Activated T-cell treated with anti-CD3 and anti-CD28 coated beads for 48 hours (primary cell): ENCODE measurements around the gene RHOA.
A peak's percentile ranks its signal among the peaks of the same experiment; 100 is the strongest.

Source experiments
- DNase-seq: peaks from one replicate; pipeline ENCODE4 v3.0.0-alpha.2; 2020; ENCODE audit warnings: low read depth

Gene RHOA

GRCh38 chr3:49411968-49412631 lies at the start of gene RHOA, which contains the start of gene TCTA:
TSS of gene RHOA (minus strand) at chr3:49411976. CDS start at chr3:49375589, 36,387 bp downstream.
TSS of gene TCTA (plus strand) at chr3:49412423. CDS start at chr3:49412427, 4 bp downstream.
- peak; percentile 97 for DNase-seq

GRCh38 chr3:49460956-49461355 lies 49.2 kb upstream of the RHOA start:
- DNase-seq = no peak

GRCh38 chr3:49460188-49460890 lies 48.6 kb upstream of the RHOA start:
- no peak for DNase-seq

DNA sequence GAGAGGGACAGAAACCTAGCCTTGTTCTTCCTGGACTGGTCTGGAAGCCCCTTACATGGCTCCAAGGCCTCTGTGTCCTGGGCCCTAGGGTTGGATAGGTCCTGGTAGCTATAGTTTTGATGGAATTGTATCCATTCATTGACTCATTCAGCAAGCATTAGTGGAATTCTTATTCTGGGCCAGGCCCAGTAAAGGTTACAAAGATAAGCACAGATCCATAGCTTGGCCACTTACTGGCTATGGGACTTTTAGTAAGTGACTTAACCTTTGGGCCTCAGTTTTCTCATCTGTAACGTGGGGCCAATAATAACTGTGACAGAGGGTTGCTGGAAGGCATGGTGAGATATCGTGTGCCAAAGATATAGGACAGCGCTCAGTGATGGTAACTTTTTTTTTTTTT lies 44.7 kb upstream of the RHOA start:
- no peak for DNase-seq

DNA sequence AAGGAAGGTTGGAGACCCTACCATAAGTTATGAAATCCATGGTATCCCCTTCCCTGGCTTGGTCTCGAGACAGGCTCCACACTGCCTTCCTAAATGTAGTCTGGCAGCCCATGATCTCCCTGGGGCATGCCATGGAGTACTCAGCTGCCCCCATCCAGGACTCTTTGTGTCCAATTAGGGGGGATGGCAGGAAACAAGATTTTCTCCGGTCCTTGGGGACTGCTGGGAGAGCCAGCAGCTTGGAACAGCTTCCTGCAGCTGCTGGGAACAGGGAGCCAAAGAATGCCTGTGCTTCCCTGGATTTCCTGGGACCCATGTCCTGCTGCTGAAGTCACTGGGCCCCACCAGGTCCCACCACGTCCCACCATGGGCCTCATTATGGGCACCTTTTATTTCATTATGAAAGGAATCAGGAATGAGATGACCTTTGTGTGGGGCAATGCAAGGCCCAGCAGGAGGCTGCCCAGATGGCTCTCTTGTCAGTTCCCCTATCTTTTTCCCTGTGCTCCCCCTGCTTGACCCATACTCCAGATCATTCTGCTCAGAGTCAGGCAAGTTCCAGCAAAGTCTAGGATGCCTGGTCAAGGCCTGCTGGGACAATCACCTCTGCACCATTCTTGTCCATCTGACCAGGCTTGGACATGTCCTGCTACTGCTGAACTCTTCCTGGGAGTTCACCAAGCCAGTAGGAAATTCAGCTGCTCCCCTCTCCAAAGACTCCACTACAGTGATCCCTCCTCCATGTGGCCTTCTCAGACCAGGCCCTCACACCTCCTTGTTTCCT lies 43.3 kb upstream of the RHOA start:
- DNase-seq = no peak

- DNase-seq = no peak
Observed at GRCh38 chr3:49454458-49454857, 42.7 kb upstream of the RHOA start.

DNA sequence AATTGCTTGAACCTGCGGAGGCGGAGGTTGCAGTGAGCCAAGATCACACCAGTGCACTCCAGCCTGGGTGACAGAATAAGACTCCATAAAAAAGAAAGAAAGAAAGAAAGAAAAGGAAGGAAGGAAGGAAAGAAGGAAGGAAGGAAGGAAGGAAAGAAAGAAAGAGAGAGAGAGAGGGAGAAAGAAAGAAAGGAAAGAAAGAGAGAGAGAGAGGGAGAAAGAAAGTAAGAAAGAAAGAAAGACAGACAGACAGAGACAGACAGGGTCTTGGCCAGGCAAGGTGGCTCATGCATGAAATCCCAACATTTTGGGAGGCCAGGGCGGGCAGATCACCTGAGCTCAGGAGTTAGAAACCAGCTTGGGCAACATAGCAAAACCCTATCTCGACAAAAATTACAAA lies 41.8 kb upstream of the RHOA start:
- no peak for DNase-seq

DNA sequence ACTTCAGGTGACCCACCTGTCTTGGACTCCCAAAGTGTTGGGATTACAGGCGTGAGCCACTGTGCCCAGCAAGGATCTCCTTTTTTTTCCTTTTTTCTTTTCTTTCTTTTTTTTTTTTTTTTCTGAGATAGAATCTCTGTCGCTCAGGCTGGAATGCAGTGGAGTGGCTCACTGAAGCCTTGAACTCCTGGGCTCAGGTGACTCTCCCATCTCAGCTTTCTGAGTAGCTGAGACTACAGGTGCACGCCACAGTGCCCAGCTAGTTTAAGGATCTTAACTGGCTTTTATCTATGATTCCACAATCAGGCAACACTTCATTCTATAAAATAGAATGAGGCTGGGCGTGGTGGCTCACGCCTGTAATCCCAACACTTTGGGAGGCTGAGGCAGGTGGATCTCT lies 33.6 kb upstream of the RHOA start:
- DNase-seq = no peak

DNA sequence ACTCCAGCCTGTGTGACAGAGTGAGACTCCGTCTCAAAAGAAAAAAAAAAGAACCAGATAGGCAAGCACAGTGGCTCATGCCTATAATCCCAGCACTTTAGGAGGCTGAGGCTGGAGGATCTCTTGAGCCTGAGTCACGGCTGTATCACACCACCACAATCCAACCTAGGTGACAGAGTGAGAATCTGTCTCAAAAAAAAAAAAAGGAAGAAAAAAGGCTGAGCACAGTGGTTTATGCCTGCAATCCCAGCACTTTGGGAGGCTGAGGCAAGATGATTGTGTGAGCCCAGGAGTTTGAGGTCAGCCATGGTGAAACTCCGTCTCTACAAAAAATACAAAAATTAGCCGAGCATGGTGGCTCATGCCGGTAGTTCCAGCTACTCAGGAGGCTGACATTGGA lies 23.0 kb upstream of the RHOA start:
- DNase-seq = no peak

DNA sequence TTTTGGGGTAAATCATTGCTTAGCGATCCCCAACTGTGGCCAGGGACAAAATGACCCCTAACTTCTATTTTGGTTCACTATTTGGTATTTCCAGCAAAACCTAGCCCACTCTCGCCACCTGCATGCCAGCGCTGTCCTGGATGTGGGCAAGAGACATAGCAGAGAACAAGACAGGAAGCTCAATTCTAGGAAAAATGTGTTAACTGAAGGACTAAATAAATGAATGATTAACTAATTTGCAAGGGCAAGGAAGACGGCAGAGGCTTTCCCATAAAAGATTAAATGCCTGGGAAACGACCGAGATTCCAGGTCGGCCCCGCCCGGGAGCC lies 16.9 kb upstream of the RHOA start:
- no peak for DNase-seq

DNA sequence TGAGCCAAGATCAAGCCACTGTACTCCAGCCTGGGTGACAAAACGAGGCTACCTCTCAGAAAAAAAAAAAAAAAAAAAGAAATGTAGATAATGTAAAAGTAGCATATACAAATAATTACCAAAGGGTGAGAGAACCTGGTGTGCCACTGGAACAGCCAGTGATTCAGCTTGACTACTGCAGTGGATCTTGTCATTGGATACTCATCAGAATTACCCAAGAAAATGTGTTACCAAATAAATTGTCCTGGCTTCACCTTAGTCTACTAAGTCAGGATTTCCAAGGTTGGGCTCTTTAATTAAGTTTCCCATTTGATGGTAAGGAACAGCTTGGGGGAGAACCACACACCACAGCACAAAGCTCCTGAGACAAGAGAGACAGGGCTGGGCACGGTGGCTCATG lies 15.8 kb upstream of the RHOA start:
- no peak for DNase-seq

GRCh38 chr3:49424816-49425215 lies 13.0 kb upstream of the RHOA start:
- no peak for DNase-seq

DNA sequence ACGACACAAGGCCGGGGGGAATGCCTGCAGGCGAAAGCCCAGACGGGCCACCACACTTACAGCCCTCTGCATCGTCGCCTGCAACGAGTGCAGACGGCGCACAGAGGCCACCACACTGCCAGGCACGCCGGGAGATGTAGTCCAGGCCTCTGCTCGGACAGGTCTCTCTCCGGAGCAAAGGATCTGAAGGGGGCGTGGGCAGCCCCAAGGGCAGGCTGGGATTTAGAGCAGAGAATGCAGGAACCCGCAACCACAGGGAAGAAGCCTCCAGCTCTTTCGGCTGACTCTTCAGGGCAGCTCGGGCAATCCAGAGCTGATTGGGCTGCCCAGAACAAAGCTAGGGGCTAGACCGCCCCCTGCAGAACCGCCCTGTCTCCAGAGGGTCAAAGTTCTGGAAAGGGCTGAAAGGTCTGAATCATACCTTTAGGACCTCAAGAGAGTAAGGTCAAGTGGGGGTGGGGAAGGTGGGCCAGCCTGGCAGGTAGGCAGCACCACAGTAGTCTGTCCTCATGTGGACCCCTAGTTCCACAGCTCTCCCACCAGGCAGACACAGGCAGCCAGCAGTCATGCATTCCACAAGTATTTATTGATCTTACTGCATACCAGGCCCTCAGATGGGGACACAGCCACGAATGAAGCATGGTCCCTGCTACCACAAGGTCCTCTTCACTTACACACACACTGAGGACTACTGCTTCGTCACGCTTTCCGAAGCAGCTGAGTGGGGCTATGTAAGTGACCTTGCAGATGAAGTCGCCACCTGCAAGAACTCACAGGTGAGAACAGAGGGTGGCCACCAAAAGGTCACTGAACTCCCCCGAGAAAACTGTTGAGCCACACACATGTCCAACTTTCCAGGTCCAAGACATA lies 10.8 kb upstream of the RHOA start, which contains the start of gene AMT:
AMT (minus strand) TSS at position 95 of the 870 bp plus-strand sequence; CDS start at position 72, 23 bp downstream.
- DNase-seq = no peak

GRCh38 chr3:49421890-49422378 lies 10.2 kb upstream of the RHOA start:
- DNase-seq = no peak

- DNase-seq = no peak
Observed at GRCh38 chr3:49417516-49418120, 5.8 kb upstream of the RHOA start.

DNA sequence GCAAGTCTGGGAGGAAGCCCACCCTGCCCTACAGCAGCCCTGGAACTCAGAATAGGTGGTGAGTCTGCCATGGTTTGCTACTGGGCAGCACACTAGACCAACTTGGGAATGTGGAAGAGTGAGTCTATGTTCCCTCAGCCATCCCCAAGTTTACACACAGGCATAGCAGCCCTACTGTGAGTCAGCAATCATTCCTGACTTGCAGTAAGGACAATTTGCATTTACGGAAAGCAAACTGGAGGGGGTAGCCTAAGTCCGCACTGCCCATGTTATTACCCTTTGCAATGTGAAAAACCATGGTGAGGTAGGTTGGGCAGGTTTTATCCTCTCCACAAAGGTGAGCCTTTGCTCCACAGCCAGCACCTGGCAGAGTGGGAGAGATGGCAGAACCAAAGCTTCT lies 5.1 kb upstream of the RHOA start:
- DNase-seq = no peak

DNA sequence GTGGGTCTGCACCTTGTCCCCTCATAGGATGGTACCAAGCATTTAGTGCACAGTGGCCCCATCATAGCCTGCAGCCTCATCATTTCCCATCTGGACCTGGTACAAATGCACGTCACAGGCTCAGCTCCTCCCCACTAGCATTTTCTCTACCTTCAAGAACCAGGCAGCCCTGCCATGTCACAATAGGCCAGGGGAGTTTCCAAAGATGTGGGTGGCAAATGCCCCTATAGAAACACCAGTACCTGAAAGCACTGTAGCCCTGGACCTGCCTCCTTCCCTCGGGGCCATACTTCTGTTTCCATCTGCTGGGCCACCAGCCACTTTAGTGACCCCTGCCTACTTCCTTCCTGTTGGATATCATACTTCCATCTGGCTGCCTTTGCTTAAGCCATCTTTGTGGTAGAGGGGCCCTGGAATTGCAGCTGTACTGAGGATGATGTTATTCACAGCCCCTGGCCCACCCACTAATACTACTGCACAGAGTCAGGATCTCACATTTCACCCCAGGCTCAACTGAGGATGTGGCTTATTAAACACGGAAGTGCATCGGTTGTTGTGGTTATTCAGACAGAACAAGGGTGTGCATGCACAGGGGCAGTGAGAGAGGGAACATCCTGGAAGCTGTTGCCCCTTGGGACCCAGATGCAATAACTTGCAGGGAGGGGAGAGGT lies 4.3 kb upstream of the RHOA start:
- peak; percentile 47 for DNase-seq

DNA sequence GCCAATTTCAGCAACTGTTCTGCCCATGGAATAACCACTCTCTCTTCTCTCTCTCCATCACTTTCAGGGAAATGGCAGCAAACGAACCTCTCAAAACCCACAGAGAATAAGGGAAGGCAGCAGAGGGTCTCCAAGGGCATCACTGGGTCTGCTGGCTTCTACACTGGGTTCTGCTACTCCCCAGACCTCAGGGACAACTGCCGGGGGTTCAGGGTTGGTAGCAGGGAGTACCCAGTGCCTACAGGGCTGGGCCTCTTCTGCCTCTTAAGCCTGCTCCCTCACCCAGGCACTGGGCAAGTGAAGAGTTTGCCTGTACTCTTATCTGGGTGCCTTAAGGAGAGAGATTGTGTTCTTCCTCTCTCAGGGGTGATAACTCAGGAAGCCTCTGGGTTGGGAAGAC lies 3.0 kb upstream of the RHOA start:
- no peak for DNase-seq

DNA sequence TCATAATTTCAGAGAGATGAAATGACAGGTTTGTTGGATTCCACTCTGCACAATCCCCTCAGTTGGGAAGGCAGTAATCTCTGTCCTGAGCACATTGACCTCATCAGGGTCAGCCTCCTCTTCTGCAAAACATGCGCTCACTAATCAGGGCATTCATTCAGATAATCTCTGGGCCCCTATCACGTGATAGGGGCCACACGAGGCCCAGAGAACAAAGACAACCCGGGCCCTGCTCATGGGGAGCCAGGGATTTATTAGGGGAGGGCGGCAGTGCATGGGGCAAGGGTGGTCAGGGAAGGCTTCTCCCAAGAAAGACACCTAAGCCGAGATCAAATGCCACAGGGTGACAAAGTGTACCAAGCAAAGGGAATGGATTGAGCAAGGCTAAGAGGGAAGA lies 1.6 kb upstream of the RHOA start:
- DNase-seq = no peak

DNA sequence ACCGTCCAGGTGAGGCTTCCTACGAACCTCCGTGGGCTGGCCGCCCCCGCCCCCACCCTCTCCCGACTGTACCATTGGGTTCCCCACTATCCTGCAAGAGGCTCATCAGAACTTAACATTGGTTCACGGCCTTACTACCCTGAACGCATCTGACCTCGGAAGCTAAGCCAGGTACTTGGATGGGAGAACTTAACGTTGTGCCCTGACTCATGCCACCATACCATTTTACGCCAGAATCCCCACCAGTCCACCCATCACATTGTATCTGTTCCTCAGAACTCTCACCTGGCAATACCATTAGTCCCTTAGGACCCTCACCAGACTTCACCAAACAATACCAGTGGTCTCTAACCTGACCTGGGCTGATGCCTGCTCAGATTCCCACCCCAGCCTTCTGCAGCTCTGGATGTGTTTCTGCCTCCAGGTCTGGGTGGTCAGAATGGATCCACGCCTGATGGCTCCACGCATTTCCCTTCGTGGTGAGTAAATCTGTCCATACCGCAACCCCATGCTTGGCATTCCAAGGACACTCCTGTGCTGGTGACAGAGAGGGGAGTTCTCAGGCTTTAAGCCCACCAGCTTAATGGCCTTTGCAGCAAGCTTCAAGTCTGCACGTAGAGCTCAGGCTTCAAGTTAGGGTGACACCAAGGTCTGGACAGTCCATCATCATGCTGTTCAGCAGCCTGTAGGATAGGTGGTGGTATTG lies 1.0 kb upstream of the RHOA start:
- DNase-seq = no peak
